Choroid plexus epithelial cell (primary cell): ENCODE results near the gene DAGLB.

ENCODE experiments used
- DNase-seq: peaks from one replicate; pipeline ENCODE4 v3.0.0-alpha.2; 2010; ENCODE audit warnings: low read depth
- H3K4me3 ChIP-seq: 2 replicates; pipeline ENCODE4 v1.5.1; 2011; ENCODE audit warnings: low read depth, mild to moderate bottlenecking, control low read depth, low read length, moderate library complexity
- TF ChIP-seq, protein P1 (sequence below): conservative IDR thresholded peaks from 2 replicates; pipeline ENCODE4 v1.5.1; 2011; ENCODE audit warnings: low read depth, mild to moderate bottlenecking, control low read depth, inconsistent platforms, low read length, moderate library complexity

DAGLB gene, protein sequence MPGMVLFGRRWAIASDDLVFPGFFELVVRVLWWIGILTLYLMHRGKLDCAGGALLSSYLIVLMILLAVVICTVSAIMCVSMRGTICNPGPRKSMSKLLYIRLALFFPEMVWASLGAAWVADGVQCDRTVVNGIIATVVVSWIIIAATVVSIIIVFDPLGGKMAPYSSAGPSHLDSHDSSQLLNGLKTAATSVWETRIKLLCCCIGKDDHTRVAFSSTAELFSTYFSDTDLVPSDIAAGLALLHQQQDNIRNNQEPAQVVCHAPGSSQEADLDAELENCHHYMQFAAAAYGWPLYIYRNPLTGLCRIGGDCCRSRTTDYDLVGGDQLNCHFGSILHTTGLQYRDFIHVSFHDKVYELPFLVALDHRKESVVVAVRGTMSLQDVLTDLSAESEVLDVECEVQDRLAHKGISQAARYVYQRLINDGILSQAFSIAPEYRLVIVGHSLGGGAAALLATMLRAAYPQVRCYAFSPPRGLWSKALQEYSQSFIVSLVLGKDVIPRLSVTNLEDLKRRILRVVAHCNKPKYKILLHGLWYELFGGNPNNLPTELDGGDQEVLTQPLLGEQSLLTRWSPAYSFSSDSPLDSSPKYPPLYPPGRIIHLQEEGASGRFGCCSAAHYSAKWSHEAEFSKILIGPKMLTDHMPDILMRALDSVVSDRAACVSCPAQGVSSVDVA

DNA sequence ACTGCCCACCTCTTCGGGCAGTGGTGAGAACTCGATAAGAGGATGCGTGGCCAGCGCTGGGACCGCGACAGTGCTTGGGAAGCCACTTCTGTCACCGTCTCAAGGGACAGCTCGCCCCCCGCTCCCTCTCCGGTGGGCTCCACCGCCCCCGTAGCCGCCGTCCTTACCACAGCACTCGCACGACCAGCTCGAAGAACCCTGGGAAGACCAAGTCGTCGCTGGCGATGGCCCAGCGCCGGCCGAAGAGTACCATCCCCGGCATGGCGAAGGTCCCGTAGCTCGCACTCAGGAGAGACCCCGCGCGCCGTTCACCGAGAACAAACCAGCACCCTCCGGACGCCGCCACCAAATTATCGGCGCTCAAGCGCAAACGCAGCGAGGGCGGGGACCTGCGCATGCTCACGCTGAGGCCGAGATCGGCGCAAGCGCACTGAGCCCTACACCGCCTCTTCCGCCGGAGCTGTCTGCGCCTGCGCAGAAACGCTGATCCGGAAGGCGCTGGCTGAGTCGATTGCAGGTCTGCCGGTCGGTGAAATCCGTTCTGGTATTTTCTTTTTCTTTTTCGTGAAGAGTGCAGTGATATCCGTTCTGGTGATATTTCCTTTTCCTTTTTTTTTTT, at the start of gene DAGLB:
TSS of gene DAGLB (minus strand) at position 374 of the 619 bp plus-strand sequence. CDS start at position 262, 112 bp downstream.
- TF ChIP-seq, protein P1, sequence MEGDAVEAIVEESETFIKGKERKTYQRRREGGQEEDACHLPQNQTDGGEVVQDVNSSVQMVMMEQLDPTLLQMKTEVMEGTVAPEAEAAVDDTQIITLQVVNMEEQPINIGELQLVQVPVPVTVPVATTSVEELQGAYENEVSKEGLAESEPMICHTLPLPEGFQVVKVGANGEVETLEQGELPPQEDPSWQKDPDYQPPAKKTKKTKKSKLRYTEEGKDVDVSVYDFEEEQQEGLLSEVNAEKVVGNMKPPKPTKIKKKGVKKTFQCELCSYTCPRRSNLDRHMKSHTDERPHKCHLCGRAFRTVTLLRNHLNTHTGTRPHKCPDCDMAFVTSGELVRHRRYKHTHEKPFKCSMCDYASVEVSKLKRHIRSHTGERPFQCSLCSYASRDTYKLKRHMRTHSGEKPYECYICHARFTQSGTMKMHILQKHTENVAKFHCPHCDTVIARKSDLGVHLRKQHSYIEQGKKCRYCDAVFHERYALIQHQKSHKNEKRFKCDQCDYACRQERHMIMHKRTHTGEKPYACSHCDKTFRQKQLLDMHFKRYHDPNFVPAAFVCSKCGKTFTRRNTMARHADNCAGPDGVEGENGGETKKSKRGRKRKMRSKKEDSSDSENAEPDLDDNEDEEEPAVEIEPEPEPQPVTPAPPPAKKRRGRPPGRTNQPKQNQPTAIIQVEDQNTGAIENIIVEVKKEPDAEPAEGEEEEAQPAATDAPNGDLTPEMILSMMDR: no peak
- H3K4me3 ChIP-seq: peak within 1 kb of the TSS; percentile 97
- DNase-seq: peak; percentile 94

DNA sequence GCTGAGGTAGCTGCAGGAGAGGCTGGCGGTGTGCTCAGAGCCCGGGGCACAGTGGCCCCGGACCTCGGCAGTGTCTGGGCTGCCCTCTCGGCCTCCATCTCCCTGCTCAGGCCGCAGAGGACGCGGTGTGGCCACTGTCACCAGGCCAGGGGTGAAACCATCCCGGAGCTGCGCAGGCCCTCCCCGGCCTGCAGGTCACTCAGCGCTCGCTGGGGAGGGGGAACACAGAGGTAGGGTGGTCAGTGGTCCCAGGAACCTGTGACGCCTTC, 49.8 kb upstream of the DAGLB start:
- no peak for DNase-seq
- no peak overlapping the region for H3K4me3 ChIP-seq
- TF ChIP-seq, protein P1: no peak

DNA sequence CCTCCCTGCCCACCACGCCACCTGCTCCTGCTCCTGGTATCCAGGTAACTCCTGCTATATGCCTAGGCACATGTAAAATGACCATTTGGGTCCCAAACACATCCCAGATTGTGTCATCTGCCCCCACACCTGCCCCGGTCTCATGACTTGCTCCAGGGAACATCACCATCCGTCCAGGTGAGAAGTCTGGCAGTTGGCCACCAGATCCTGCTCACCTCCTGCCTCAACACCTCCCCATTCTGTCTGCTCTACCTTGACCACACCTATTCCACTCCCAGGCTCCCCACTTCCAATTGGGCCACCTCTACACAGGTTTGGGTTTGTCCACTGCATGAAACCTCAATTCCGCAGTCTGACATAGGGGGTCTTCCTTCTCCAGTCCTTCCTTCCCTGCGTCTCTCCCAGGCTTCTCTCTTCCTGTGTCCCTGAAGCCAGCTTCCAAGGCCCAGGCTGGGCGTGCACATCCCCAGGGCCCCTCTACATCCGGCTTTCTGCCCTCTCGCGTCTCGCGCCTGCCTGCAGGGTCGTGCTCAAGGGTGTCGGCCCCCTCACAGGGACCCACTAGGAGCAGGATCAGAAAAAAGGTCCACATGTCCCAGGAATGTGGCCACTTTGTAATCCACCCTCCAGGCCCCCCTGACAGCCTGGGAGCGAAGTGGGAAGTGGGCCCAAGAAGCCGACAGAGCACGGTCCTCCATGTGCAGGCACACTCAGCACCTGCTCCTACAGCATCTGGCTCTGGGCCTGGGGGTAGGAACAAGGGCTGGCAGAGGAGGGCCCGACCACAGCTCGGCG, 49.3 kb upstream of the DAGLB start:
- TF ChIP-seq, protein P1: no peak

DNA sequence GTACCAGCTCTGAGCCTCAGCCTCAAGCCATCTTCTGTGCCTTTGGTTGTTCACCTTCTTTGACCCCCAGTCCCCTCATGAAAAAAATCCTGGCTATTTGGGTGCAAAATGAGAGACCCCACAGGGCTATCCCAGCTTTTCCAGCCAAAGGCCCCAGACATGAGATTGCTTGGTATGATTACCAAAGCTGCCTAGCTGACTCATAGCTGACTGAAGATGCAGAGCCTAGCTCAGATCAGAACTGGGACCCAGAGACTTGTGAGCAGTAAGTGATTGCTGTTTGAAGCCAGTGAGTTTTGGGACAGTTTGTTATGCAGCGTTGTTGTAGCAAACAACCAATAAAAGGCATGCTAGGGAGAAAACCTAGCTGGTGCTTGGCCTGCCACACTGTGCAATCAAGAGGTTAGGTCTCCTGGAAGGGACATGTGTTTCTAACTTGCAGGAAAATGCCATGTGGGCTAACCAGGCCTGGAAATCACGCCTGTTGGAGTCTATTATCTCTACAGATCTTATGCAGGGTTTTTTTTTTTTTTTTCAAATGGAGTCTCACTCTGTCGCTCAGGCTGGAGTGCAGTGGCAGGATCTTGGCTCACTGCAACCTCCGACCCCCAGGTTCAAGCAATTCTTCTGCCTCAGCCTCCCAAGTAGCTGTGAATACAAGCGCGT, 48.0 kb upstream of the DAGLB start:
- TF ChIP-seq, protein P1: no peak
- DNase-seq: peak; percentile 50
- no peak overlapping the region for H3K4me3 ChIP-seq

More for the DNA sequence above, 49.3 kb upstream of the DAGLB start:
- H3K4me3 ChIP-seq: no peak overlapping the region
- no peak for DNase-seq

DNA sequence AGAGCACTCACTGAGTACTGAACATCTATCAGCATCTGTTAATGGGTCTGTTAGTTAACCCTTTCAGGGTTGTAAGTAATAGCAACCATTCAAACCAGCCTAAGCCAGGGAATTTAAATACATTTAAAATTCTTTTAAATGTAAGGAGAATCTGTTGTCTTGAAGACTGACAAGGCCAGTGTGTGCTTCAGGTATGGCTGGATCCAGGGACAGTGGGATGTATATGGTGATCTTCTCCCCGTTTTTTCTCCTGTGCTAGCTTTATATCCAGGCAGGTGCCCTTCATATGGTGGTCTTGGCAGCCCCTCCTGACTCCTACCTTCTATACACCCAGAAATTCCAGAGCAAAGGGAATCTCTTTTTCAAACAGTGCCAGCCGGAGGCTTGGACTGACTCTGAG, 46.6 kb upstream of the DAGLB start:
- no peak for DNase-seq
- H3K4me3 ChIP-seq: no peak overlapping the region
- TF ChIP-seq, protein P1: no peak

DNA sequence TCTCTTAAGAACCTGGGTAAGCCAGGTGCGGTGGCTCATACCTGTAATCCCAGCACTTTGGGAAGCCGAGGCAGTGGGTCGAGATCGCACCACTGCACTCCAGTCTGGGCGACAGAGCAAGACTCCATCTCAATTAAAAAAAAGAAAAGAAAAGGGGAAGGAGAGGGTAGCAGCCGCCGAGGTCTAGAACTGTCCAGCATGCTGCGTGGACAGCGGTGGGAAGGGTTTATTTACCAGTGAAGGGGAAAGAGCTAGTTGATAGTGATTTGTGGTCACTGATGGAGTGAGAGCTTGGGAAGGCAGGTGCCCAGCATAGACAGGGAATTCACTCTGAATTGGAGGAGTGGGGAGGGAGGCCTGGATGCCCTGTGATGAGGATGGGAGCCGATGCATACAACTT, 43.4 kb upstream of the DAGLB start:
- DNase-seq: no peak
- TF ChIP-seq, protein P1: no peak
- H3K4me3 ChIP-seq: no peak overlapping the region
